Stimulated activated CD8-positive, alpha-beta memory T cell treated with anti-CD3 and anti-CD28 coated beads, Interleukin-15, amount 100 ng/mL, for 24 hours (primary cell): ENCODE data around the gene GTPBP4.
"Not testable (repeated sequence)": the region's sequence is repeated elsewhere in the genome, so short reads cannot be mapped to it uniquely, and the experiment has no call there.

Experiments
- DNase-seq: peaks from one replicate; pipeline ENCODE4 v3.0.0-alpha.2; 2020; ENCODE audit warnings: low read depth

GTPBP4 gene

DNA sequence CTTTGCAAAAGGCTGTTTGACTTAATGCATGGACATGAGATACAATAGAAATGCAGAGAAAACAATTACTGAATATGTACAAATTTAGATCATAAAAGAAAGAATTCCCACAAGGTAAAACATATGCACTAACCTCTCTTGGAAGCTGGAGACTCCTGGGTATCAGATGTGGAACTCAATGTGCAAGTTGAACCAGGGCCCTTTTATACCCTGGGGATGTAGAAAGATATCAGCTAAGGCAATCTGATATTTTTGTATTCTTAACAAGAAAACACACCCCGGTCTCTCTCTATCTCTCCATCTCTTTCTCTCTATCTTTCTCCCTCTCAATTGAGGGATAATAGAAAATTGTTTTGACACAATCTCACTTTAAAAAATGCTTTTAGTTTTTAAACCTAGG is 37.4 kb downstream of the GTPBP4 start, which contains the start of gene IDI2:
Gene IDI2, minus strand, starts transcription at position 177 of the 400 bp plus-strand sequence. CDS start 1,136 bp downstream, outside the sequence.
- no peak for DNase-seq

DNA sequence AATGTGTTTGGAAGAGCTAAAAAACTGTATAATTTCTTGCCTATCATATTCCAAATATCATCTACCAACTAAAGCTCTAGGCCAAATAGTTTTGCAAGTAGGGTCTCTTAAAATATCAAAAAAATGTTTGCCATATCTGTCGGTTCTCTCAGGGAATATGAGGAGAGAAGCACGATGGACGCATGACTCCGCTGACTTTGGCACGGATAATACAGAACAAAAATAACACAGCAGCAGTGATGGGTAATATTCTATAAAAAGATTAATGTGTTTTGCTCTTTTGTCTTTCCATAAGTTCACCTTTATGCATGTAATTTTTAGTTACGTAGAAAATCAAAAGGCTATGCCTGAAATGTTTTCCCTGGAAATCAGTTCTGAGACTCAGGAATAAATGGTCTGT is 38.3 kb downstream of the GTPBP4 start:
- DNase-seq: no peak

DNA sequence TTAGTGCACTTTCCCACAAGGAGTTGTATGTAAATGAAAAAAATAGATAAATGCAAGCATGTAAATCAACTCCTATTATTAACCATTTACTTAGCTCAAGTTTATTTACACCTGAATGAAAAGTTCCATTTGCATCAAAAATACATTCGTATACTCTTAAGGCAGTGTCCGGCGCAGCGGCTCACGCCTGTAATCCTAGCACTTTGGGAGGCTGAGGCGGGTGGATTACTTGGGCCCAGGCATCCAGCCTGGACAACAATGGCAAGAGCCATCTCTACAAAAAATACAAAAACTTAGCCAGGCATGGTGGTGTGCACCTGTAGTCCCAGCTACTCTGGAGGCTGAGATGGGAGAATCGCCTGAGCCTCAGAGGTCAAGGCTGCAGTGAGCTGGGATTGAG is 41.6 kb downstream of the GTPBP4 start:
- DNase-seq: no peak

DNA sequence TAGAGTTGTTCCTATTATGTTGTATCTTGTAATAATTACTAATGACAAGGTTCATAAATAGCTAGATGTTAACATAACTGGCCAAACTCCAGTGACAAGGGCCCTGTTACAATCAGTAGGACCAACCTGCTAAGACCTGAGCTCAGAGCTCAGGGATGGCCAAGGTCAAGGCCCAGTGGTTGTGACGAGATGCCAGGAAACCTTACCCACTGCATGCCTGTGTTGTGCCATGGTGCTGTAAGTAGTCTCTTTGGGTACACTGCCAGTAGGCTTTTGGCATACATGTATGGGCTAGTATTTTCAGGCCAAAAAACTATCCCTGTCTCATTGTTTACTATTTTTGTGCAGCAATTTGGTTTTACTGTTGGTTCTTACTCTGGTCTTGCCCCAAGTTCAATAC is 45.4 kb downstream of the GTPBP4 start:
- DNase-seq: no peak

DNA sequence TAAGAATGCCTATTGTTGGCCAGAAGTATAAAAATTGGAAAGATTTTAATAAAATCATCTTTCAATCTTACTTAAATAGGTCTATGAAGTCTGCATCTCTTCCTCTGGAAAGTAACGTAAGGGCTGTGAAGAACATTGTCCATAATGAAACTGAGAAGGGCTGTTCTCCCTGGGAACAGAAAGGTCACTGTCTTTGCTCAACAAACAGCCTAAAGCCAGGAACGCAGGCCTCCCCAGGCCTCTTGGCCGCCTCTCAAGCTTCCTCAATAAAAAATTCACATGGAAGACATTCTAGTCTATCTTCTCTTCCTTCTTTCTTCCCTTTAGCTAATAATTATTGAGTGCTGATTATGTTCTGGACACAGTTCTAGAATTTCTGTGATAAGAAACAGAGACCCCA is 46.5 kb downstream of the GTPBP4 start:
- DNase-seq: no peak

DNA sequence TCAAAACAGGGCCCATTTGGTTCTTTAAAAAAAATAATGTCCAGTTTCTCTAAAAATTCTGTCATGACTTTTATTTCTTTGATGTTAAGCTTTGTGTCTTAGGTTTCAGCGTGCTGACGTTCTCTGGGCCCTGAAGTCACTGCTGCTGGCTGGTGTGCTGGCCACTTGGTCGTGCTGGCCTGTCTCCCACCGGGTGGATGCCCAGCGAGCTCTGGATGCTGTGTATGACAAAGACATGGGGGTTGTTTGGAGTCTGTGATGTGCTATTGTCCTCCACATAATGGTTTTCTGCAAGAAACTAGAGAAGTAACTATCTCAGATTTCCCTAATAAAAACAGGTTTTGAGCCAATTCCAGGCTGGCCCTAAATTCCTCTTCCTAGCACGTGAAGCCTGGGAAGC is 47.0 kb downstream of the GTPBP4 start:
- no peak for DNase-seq

DNA sequence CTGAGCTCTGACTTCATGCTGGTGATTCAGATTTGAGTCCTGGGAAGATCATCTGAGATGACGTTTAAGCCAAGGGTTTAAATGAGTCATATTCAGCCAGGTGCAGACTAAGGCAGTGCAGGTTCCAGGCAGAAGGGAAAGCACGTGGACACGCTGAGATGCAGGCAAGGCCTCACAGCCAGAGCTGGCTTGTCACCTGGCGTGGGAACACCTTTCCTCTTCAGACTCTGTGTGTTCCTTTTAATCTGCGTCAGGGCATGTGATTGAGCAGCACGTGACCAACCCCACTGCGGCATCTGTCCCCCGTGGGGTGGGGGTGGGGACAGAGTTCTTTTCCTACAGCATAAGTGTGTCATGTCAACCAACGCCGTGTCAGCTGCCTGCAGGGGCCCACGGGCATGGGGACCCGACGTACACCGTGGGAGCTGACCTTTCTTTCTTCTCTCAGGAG is 48.1 kb downstream of the GTPBP4 start:
- no peak for DNase-seq

DNA sequence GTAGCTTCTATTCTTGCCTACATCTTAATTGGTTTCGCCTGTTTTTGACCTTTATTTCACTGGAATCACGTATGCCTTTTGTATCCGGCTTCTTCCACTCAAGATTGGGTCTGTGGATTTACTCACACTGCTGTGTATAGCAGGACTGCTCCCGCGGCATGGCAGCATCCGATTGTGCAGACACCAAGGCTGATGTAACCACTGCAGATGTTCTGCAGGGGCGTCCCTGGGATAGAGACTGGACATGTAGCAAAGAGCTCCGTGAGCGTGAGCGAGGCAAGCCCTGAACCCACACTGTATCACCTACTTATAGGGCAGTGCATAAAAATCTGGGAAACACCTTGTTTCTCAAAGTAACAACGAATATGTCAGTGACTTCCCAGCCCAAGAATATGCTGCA is 48.9 kb downstream of the GTPBP4 start:
- DNase-seq: no peak

DNA sequence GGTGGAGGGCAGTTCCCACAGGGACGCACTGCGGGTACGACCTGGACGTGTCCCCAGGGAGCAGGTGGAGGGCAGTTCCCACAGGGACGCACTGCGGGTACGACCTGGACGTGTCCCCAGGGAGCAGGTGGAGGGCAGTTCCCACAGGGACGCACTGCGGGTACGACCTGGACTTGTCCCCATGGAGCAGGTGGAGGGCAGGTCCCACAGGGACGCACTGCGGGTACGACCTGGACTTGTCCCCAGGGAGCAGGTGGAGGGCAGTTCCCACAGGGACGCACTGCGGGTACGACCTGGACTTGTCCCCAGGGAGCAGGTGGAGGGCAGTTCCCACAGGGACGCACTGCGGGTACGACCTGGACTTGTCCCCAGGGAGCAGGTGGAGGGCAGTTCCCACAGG is 50.5 kb downstream of the GTPBP4 start:
- DNase-seq: not testable (repeated sequence)

DNA sequence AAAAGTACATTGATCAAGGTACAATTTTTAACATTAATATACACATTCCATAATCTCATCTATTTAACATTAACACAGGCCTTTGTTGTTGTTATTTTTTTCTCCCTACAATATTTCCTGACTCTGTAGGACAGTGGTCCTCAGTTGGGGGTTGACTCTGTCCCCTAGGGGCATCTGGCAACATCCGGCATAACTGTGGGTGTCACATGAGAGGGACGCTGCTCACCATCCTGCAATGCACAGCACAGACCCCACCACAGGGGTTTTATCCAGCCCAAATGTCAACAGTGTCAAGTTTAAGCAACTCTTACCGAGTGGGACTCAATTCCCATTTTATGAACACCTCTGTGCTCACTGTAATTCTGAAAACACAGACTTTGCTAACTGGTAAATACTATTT is 51.9 kb downstream of the GTPBP4 start:
- DNase-seq: no peak

DNA sequence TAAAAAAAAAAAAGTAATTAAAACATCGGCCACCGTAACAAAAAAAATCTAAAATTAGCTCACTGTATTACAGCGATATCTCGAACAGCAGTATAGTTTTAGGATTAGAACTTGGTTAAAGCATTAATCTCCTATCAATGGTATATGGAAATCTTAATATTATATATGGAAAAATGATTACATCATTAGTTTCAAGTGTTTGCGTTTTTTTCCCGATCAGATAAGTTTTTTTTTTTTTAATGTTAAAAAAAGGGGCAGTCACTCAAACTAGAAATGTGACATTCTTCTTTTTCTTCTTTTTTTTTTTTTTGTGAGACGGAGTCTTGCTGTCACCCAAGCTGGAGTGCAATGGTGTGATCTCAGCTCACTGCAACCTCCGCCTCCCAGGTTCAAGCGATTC is 53.3 kb downstream of the GTPBP4 start:
- no peak for DNase-seq

DNA sequence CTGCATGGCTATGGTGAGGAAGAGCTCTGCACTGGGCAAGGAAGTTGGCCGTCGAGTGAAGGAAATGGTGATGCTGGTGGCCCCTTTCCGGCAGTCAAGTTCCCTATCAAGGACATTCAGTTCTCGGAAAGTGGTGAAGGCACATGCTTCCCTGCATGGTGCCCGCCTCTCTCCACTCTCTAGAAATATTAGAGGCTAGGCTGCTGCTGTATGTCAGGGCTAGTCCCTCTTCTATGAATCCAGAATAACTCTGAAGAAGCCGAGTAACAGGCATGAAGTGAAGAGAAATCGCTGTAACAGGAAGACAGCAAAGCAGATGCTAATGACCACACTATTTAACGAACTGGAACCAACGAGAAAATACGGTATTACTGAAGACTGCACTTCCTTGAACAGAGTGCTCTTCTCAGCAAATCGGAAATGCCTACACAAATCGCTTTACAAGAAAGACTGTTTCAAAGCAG is 55.3 kb downstream of the GTPBP4 start:
- no peak for DNase-seq

DNA sequence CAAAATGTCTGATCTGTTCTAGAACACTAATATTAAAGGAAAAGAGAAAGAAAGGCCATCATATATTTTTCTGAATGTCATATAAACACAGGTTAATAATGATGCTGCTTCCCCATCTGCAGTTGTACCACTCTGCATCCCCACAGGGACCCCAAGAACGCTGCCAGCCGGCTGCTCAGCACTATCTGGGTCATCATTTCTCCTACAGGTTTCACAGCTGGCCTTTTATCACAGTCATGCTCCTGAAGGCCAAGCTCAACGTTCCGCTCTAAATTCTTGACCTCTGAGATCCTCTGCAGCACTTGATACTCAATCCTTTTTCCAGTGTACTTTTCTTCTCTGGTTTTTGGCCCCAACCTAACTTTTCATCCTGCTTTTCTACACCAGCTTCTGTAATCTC is 55.9 kb downstream of the GTPBP4 start:
- no peak for DNase-seq

DNA sequence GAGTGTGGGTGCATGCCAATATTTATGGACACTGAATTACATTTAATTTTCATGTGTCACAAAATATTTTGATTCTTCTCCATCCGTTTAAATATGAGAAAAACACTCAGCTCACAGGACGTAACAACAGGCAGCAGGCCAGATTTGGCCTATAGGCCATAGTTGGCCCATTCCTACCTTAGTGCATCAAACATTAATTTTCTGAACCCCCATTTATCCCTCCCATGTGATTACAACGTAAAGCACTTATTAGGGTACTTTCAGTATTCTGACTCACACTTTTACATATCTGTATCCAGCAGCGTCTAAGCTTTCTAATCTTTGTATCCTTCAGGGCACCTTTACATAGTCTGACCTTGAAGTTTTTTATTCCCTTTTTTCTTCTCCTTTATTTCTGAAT is 56.7 kb downstream of the GTPBP4 start:
- no peak for DNase-seq

DNA sequence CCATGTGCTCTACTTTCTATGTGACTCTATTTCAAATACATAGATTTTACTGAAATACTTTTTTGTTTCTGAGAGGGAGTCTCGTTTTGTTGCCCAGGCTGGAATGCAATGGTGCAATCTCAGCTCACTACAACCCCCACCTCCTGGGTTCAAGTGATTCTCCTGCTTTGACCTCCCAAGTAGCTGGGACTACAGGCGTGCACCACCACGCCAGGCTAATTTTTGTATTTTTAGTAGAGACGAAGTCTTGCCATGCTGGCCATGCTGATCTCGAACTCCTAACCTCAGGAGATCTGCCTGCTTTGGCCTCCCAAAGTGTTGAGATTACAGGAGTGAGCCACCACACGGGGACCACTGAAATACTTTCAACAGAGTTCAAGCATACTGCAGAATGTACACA is 57.2 kb downstream of the GTPBP4 start:
- DNase-seq: no peak

DNA sequence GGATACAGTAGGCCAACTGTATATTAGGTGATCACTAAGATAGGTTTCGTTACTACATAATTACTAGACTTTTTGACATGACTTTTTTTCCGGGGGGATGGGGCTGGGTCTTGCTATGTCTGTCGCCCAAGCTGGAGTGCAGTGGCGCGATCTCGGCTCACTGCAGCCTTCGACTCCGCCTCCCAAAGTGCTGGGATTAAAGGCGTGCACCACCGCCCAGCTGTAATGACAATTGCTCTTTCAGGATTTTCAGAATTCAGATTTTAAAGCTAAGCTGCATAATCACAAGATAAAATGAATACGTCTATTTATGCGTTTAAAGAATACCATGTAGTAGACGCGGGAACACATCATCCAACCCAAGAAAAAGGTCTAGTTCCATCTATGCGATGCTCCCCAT is 59.7 kb downstream of the GTPBP4 start:
- no peak for DNase-seq

DNA sequence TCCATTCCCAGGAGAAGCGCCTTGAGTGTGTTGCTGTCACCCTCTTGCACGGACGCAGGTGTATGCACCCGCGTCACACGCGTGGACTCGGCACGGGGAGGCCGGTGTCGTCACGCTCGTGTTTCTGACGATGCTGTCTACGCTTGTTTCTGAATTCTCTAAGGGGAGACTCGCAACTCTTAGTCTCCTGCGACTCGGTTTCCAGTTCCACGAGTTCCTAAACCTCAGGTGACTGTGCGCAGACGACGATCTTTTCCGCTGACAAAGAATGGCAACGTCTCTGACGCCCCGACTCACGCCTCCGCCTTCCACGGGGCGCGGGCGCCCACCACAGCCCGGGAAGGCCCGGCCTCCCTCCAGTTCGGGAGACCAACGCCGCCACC is 60.1 kb downstream of the GTPBP4 start:
- no peak for DNase-seq

DNA sequence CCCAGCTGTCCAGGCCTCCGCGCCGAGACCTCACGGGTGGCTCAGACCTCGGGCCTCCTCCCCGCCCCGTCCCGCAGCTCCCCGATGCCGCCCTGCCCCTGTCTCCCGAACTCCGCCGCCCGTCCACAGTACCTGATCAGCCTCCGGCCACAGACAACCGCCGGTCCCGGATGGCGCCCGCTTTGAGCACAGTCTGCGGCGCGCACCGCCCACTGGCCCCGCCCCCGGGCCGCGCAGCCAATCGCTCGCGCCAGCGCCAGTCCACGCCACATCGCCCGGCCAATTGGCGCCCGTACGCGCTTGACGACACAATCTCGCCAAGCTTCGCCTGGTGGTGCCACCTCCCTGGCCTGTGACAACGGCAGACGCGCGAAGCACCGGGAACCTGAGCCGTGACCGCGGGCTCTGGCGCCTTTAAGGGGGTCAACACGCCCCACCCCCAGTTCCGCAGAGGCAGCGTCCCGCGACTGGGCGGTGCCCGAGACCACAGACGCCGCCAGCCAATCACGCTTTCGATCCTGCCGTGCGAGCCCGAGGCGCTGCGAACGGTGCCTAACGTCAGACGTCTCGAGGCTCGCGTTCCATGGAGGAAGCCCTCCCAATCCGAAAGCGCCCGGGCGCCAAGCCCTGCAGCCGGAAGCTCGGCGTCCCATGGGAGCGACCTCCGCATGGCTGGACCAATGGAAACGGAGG is 60.6 kb downstream of the GTPBP4 start, which contains the start of gene IDI1:
Gene IDI1, minus strand, starts transcription at position 388 of the 693 bp plus-strand sequence. Its CDS starts 116 bp downstream, at position 272.
- peak; percentile 92 for DNase-seq

DNA sequence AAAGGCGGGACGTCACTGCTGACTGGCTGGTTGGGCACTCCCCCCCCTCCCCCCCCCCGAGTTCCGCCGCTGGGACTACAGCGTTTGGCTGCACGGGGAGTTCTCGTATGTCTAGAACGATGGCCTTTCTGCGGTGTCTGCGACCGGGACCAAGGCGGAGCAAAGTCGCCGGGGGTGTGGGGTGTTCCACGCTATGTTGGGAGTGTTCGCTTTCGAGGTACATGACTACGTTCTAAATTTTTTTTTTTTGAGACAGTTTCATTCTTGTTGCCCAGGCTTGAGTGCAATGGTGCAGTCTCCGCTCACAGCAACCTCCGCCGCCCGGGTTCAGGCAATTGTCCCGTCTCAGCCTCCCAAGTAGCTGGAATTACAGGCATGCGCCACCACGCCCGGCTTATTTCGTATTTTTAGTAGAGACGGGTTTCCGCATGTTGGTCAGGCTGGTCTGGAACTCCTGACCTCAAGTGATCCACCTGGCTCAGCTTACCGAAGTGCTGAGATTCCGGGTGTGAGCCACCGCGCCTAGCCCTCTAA is 61.3 kb downstream of the GTPBP4 start:
- peak; percentile 13 for DNase-seq

DNA sequence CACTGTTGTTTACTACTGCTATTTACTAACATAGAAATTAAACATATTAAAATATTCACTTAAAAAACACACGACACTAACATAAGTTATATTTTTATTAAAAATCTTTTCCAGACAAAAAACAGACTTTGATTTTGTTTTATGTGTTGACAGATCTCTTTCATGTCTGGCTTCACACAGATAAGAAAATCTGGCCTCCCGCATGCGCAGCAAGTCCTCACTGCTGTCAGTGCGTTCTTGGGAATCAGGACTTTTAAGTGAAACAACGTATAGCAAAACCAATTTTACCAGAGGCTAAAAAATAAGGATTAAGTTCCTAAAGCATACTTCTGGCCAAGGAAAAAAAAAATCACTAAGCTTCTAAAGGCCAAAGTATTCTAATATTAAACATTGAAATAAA is 61.9 kb downstream of the GTPBP4 start:
- DNase-seq: no peak

DNA sequence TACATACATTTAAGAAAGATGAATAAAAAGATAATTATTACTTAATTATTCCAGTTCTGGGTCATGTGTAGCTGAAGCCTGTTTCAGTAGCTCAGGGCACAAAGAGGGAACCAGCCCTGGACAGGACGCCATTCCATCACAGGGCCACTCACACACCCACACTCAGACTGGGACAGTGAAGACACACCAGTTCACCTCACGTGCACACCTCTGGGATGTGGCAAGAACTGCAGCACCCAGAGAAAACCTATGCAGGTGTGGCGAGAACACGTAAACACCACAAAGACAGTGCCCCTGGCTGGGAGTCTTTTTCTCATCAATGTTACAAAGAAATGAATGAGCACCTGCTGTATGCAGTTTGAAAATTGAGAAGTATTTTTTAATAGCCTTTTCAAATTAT is 62.3 kb downstream of the GTPBP4 start:
- no peak for DNase-seq

DNA sequence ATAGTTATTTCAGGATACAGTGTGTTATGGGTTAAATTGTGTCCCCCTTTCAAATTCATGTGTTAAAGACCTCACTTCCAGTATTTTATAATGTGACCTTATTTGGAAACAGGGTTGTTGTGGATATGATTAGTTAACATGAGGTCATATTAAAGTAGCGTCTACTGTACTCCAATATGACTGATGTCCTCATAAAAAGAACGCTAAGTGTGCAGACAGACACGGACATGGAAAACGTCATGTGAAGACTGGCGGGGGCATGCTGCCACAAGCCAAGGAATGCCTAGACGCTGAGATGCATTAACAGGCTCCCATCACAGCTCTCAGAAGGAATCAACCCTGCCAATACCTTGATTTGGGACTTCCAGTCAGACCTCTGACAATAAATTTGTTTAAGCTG is 66.5 kb downstream of the GTPBP4 start:
- DNase-seq: no peak

DNA sequence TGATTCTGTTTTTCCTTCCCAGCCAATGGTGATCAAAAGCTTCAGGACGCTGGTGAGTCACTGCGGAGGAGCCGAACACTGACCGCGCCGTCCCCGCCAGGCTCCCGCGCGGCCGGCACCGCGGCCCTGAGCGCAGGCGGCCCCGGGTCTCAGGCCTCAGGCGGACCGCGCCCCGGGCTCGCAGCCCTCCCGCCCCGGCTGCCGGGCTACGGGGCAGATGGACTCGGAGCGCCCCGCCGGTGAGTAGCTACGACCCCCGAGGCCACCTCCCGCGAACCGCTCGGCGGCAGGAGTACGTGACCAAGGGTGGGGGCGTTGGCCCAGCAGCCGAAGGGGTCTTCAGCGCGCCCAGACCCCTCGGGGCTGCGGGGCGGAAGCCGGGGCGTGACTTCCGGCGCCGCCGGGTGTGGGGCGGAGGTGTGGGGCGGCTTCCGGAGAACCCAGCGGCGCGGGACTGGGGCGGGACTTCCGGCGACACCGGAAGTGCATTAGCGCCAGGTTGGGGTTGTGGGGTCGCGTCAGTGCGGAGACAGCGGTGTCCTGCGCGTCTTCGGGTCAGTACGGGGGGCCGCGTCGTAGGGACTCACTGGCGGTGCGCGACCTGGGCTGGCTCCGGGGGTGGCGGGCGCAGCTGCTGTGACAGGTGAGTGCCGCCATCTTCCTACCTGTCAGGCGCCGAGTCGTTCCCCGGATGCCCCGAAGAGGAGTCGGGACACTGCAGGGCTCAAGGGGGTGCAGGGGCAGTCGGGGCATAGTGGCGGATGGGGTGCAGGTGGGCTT is 68.3 kb downstream of the GTPBP4 start, which contains the start of gene WDR37:
Gene WDR37, plus strand, starts transcription at position 60 of the 780 bp plus-strand sequence. CDS start 15,771 bp downstream, outside the sequence.
- peak; percentile 89 for DNase-seq
